AG04449 (cell line): ENCODE measurements around the gene PURA.

Source experiments
- CTCF ChIA-PET: fragments of 350-600 bp; formaldehyde crosslinking; extraction: SDS; loops from one replicate; lab custom pipeline; 2021; ENCODE audit warnings: antibody characterized with exemption; lab: Yijun Ruan, JAX
- POLR2A ChIA-PET: fragments of 400-600, 350-600 bp; formaldehyde crosslinking; extraction: SDS; loops from one replicate; lab custom pipeline; 2020; ENCODE audit warnings: antibody characterized with exemption, inconsistent platforms; lab: Yijun Ruan, JAX
- DNase-seq: peaks from one replicate; pipeline ENCODE4 v3.0.0-alpha.2; 2010; ENCODE audit warnings: low read depth, low spot score
- H3K4me3 ChIP-seq: 2 replicates; pipeline ENCODE4 v1.5.1; 2011; ENCODE audit warnings: low read depth, mild to moderate bottlenecking, control low read depth, low read length
- CTCF ChIP-seq: IDR thresholded peaks from one replicate; pipeline ENCODE4 v1.5.1; 2011; ENCODE audit warnings: mild to moderate bottlenecking, moderate library complexity, low read length, control low read depth, inconsistent platforms; ENCODE audit not compliant: insufficient read depth; ENCODE audit errors: missing control alignments

PURA gene

GRCh38 chr5:140113699-140114263, at the start of gene PURA:
TSS of gene PURA (plus strand) at chr5:140114109. CDS start at chr5:140114182, 73 bp downstream.
- TF ChIP-seq CTCF: no peak
- H3K4me3 ChIP-seq: peak within 1 kb of the TSS; percentile 74
- DNase-seq: no peak
- ChIA-PET POLR2A (interaction anchor here (1.1 to 1.2 kb wide), 2 partner anchors 10 to 18 kb away, joined by 4 read pairs; no protein-coding TSS in a partner anchor), CTCF (interaction anchor here (0.8 to 14.1 kb wide), 2 partner anchors 25 to 38 kb away, joined by 3 to 336 read pairs; no protein-coding TSS in a partner anchor)

GRCh38 chr5:140072812-140073211, 41.1 kb upstream of the PURA start:
- POLR2A ChIA-PET: no interaction called here
- TF ChIP-seq CTCF: no peak
- CTCF ChIA-PET: interaction anchor here (0.6 to 11.4 kb wide), 35 partner anchors 8 to 286 kb away, joined by 3 to 288 read pairs (median 5); partner anchors contain the start of genes HBEGF and NRG2
- no peak for DNase-seq
- no peak overlapping the region for H3K4me3 ChIP-seq

GRCh38 chr5:140073296-140073695, 40.6 kb upstream of the PURA start:
- no peak for TF ChIP-seq CTCF
- POLR2A ChIA-PET: no interaction called here
- CTCF ChIA-PET: interaction anchor here (0.6 to 11.4 kb wide), 33 partner anchors 8 to 286 kb away, joined by 3 to 288 read pairs (median 5); partner anchors contain the start of gene NRG2

GRCh38 chr5:140075371-140075770, 38.5 kb upstream of the PURA start:
- ChIA-PET CTCF (interaction anchor here (0.6 to 11.4 kb wide), 22 partner anchors 10 to 288 kb away, joined by 3 to 288 read pairs (median 6); partner anchors contain the start of genes NRG2 and PURA), POLR2A (no interaction called here)
- no peak for TF ChIP-seq CTCF
- DNase-seq: no peak
- H3K4me3 ChIP-seq: no peak overlapping the region

More at GRCh38 chr5:140073296-140073695, 40.6 kb upstream of the PURA start:
- no peak overlapping the region for H3K4me3 ChIP-seq
- DNase-seq: no peak

GRCh38 chr5:140076142-140076541, 37.8 kb upstream of the PURA start:
- POLR2A ChIA-PET: no interaction called here
- DNase-seq: no peak
- no peak for TF ChIP-seq CTCF
- H3K4me3 ChIP-seq: no peak overlapping the region
- CTCF ChIA-PET: interaction anchor here (0.9 to 11.4 kb wide), 21 partner anchors 9 to 283 kb away, joined by 3 to 288 read pairs (median 6); partner anchors contain the start of genes NRG2 and PURA

- H3K4me3 ChIP-seq: no peak overlapping the region
- ChIA-PET POLR2A (no interaction called here), CTCF (interaction anchor here (0.9 to 11.4 kb wide), 12 partner anchors 15 to 278 kb away, joined by 3 to 288 read pairs (median 6); no protein-coding TSS in a partner anchor)
- no peak for DNase-seq
- TF ChIP-seq CTCF: no peak
Observed at GRCh38 chr5:140076788-140077187, 37.1 kb upstream of the PURA start.
